ENCODE data around the gene RIN3. TPM values are rescaled to one million over a fixed set of nuclear protein-coding genes. Genes with fewer than 3 reads are reported as not detected.

Gene RIN3
- total and polyA plus RNA-seq, 4 donors: 5.0 to 15.6 (median 9.0) TPM

- TF ChIP-seq ZBTB33 (IDR thresholded peaks at IDR 0.05) (no peak), FOXA2 (IDR thresholded peaks at IDR 0.05) (no peak), HNF4G (IDR thresholded peaks at IDR 0.05) (no peak), TAF1 (conservative IDR thresholded peaks at IDR 0.05) (no peak)
These were observed 58.5 kb downstream of the RIN3 start (continued) for GRCh38 chr14:92572050-92572449.

GRCh38 chr14:92573761-92574498, 60.3 kb downstream of the RIN3 start:
- H3K27me3 ChIP-seq (ENCODE audit: control insufficient read depth in 4 of 4, insufficient read depth in 4 of 4, low read length in 3 of 4): no peaks in the 10 kb centered on the region
- no peak for TF ChIP-seq MAX (IDR thresholded peaks at IDR 0.05)
- TF ChIP-seq CTCF (IDR thresholded peaks at IDR 0.05; ENCODE audit: low read depth, low read length, missing input control): no peak
- TF ChIP-seq ATF3 (IDR thresholded peaks at IDR 0.05): no peak
- TF ChIP-seq RAD21 (IDR thresholded peaks at IDR 0.05): no peak
- TF ChIP-seq EGR1 (IDR thresholded peaks at IDR 0.05; ENCODE audit: low read depth in 2 of 2): no peak
- no peak for TF ChIP-seq FOXA1 (IDR thresholded peaks at IDR 0.05)
- TF ChIP-seq REST (IDR thresholded peaks at IDR 0.05): no peak
- no peak for TF ChIP-seq GABPA (IDR thresholded peaks at IDR 0.05 in 1 of 2, conservative IDR thresholded peaks at IDR 0.05 in 1 of 2)
- no peak for TF ChIP-seq SP1 (IDR thresholded peaks at IDR 0.05)
- TF ChIP-seq ZBTB33 (IDR thresholded peaks at IDR 0.05): no peak
- no peak for TF ChIP-seq FOXA2 (IDR thresholded peaks at IDR 0.05)
- no peak for TF ChIP-seq NR2F2 (IDR thresholded peaks at IDR 0.05)
- TF ChIP-seq JUND (IDR thresholded peaks at IDR 0.05): no peak
- TF ChIP-seq HNF4G (IDR thresholded peaks at IDR 0.05): no peak
- no peak for TF ChIP-seq YY1 (IDR thresholded peaks at IDR 0.05)
- no peak for DNase-seq (ENCODE audit: low spot score)
- H3K9ac ChIP-seq (ENCODE audit: low read depth in 1 of 2, low read length in 2 of 2): no peak overlapping the region
- H3K9me3 ChIP-seq (ENCODE audit: control insufficient read depth in 4 of 4, low read length in 3 of 4): no peaks in the 10 kb centered on the region
- peaks cover 0 to 3% (median 0%) of the 10 kb centered on the region in 4 donors for H3K4me1 ChIP-seq (ENCODE audit: control insufficient read depth in 4 of 4, insufficient read depth in 4 of 4, low read length in 3 of 4)
- H3K27ac ChIP-seq (ENCODE audit: low read depth in 1 of 2, low read length in 2 of 2): no peak overlapping the region
- H3K36me3 ChIP-seq (ENCODE audit: control insufficient read depth in 4 of 4, insufficient read depth in 3 of 4, low read depth in 1 of 4, low read length in 3 of 4): peaks cover 0 to 21% (median 5%) of the 10 kb centered on the region in 4 donors
- no peak overlapping the region for H3K4me3 ChIP-seq (ENCODE audit: low read depth in 1 of 3, low read length in 3 of 3)
- WGBS: 93% methylated on average over 8 of the region's 8 CpGs

Measured in liver (tissue), 9 donors.